Upper lobe of left lung (tissue), 6 donors: Measurements from ENCODE around the gene GTF3A. TPM values are rescaled to one million over a fixed set of nuclear protein-coding genes. Genes with fewer than 3 reads are reported as not detected.

Experiments used
- ATAC-seq, 2 donors: fragments of 200-7000 bp; cut with Tn5 transposase; one replicate each; pipeline ENCODE4 v1.9.1; 2022; ENCODE audit warnings: mild to moderate bottlenecking in 2 of 2, moderate library complexity in 2 of 2; ENCODE audit not compliant: low FRiP score in 2 of 2
- DNase-seq, 2 donors: peaks; one replicate each; pipeline ENCODE4 v3.0.0-alpha.2; 2019 to 2020
- H3K27ac ChIP-seq, 4 donors: fragments of 200-600 bp; sonication (generic); one replicate each; pipeline ENCODE4 v1.5.1; 2016 to 2019
- H3K27me3 ChIP-seq, 4 donors: fragments of 200-600 bp; sonication (generic); one replicate each; pipeline ENCODE4 v1.5.1; 2017 to 2019
- H3K36me3 ChIP-seq, 4 donors: fragments of 200-600 bp; sonication (generic); one replicate each; pipeline ENCODE4 v1.5.1; 2016 to 2019
- H3K4me1 ChIP-seq, 4 donors: fragments of 200-600 bp; sonication (generic); one replicate each; pipeline ENCODE4 v1.5.1; 2018 to 2019
- H3K4me3 ChIP-seq, 4 donors: fragments of 200-600 bp; sonication (generic); one replicate each; pipeline ENCODE4 v1.5.1; 2017 to 2019; ENCODE audit warnings: mild to moderate bottlenecking in 2 of 4, moderate library complexity in 1 of 4
- H3K9me3 ChIP-seq, 4 donors: fragments of 200-600 bp; sonication (generic); one replicate each; pipeline ENCODE4 v1.5.1; 2018 to 2019
- EP300 ChIP-seq, 4 donors: sonication (generic); formaldehyde crosslinking; IDR thresholded peaks; one replicate each; pipeline ENCODE4 v1.5.1; 2017; ENCODE audit warnings: antibody characterized with exemption in 4 of 4, control low read depth in 2 of 4
- POLR2A ChIP-seq, 4 donors: fragments of 450-650 bp; IDR thresholded peaks; one replicate each; pipeline ENCODE4 v1.5.1; 2016 to 2017; ENCODE audit warnings: antibody characterized with exemption in 4 of 4, mild to moderate bottlenecking in 2 of 4
- POLR2AphosphoS5 ChIP-seq, 2 donors: sonication (generic); formaldehyde crosslinking; IDR thresholded peaks; one replicate each; pipeline ENCODE4 v1.5.1; 2017; ENCODE audit warnings: antibody characterized with exemption in 2 of 2
- WGBS, 2 donors: methylation state at CpG; one replicate each; pipeline ENCODE4 v1.1.5; 2017 to 2018; 5-methylcytosine and 5-hydroxymethylcytosine counted together
- total RNA-seq, 6 donors: library from RNA; depleted of rRNA in 4 of 6; stranded (reverse); fragments of >200 nt in 4 of 6; gene quantifications; one replicate each; pipeline versions ENCODE4 v1.1.0 to v1.2.1, GENCODE V29; 2016 to 2021
- TF ChIP-seq, protein P1 (sequence below), 6 experiments: fragments of 450-650 bp in 4 of 6; fragments of 200-600 bp in 2 of 6; sonication (generic) in 2 of 6; IDR thresholded peaks; one replicate each; pipeline ENCODE4 v1.5.1; 2016 to 2019; ENCODE audit warnings: antibody characterized with exemption in 6 of 6
- donor health status: DM: no; HTN: no; CAD: no; lungs with moderate emphysema.
- donor health status: DM: no; HTN: yes; CAD: no; lungs with severe emphysema.

GTF3A gene
- total RNA-seq, 6 donors from 2014 or later = 29.3 to 104 (median 85.6) TPM

DNA sequence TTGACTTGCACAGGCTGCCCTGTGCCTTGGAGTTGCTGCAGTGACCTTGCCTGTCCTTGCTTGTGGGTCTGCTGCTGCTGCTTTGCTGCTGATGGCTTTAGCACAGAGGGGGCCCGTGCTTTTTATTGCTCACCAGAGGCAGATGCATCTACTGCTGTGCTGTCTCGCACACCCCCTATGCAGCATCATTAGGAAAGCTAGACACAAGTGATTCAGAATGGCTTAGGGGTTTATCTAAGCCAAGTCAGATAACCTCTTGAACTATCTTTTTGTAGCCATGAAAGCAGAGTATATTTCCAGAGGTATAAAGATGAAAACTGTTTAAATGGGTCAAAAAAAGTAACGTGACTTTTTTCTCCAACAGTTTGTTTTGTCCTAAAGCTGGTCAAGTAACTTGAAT, 7.8 kb downstream of the GTF3A start:
- ATAC-seq = no peak
- 78 to 95% methylated on average over 2 to 3 of the region's 3 CpGs for WGBS, 2 donors

GRCh38 chr13:27432611-27433210, 8.3 kb downstream of the GTF3A start:
- Histone ChIP-seq H3K36me3 (peaks cover 0 to 98% (median 64%) of the 10 kb centered on the region in 4 donors), H3K4me1 (peaks cover 2 to 12% (median 8%) of the 10 kb centered on the region in 4 donors), H3K9me3 (no peaks in the 10 kb centered on the region), H3K27ac (no peak overlapping the region), H3K27me3 (no peaks in the 10 kb centered on the region), H3K4me3 (no peak overlapping the region)
- ATAC-seq (no peak), DNase-seq (no peak)
- 76 to 88% methylated on average over 12 of the region's 12 CpGs for WGBS, 2 donors
- TF ChIP-seq POLR2AphosphoS5 (IDR thresholded peaks at IDR 0.05) (no peak), POLR2A (IDR thresholded peaks at IDR 0.05) (no peak), EP300 (IDR thresholded peaks at IDR 0.05) (no peak)
- TF ChIP-seq, protein P1, sequence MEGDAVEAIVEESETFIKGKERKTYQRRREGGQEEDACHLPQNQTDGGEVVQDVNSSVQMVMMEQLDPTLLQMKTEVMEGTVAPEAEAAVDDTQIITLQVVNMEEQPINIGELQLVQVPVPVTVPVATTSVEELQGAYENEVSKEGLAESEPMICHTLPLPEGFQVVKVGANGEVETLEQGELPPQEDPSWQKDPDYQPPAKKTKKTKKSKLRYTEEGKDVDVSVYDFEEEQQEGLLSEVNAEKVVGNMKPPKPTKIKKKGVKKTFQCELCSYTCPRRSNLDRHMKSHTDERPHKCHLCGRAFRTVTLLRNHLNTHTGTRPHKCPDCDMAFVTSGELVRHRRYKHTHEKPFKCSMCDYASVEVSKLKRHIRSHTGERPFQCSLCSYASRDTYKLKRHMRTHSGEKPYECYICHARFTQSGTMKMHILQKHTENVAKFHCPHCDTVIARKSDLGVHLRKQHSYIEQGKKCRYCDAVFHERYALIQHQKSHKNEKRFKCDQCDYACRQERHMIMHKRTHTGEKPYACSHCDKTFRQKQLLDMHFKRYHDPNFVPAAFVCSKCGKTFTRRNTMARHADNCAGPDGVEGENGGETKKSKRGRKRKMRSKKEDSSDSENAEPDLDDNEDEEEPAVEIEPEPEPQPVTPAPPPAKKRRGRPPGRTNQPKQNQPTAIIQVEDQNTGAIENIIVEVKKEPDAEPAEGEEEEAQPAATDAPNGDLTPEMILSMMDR (IDR thresholded peaks at IDR 0.05) = no peak

More for the DNA sequence above, 7.8 kb downstream of the GTF3A start:
- Histone ChIP-seq H3K27me3 (no peaks in the 10 kb centered on the region), H3K9me3 (no peaks in the 10 kb centered on the region), H3K4me1 (peaks cover 7 to 18% (median 13%) of the 10 kb centered on the region in 4 donors), H3K36me3 (peaks cover 0 to 99% (median 65%) of the 10 kb centered on the region in 4 donors), H3K27ac (no peak overlapping the region), H3K4me3 (no peak overlapping the region)
- no peak for TF ChIP-seq POLR2AphosphoS5 (IDR thresholded peaks at IDR 0.05)
- TF ChIP-seq, protein P1 (IDR thresholded peaks at IDR 0.05) = no peak
- TF ChIP-seq POLR2A (IDR thresholded peaks at IDR 0.05) = no peak
- no peak for TF ChIP-seq EP300 (IDR thresholded peaks at IDR 0.05)
- no peak for DNase-seq

DNA sequence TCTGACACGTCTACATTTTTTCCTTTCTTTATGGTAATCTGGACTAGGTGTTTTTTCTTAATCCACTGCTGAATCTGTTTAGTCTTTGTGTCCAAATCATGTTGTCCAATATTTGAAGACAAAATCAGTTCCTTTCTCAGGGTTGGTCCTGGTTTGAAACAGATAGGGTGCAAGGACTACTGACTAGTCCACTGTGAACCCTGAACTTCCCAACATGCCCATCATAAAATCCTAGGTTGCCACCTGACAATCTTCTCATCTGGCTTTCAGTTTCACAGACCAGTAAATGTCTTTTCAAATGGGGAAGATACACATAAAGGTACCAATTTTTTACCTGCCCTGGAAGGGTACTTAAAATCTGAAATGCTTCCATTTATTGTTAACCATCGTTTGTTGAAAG, 12.7 kb downstream of the GTF3A start:
- H3K27me3 ChIP-seq = no peaks in the 10 kb centered on the region
- ATAC-seq (no peak), DNase-seq (no peak)
- WGBS, 2 donors = 96 to 100% methylated on average over 2 of the region's 2 CpGs
- H3K9me3 ChIP-seq = no peaks in the 10 kb centered on the region
- H3K4me3 ChIP-seq = no peak overlapping the region
- peaks cover 5 to 82% (median 52%) of the 10 kb centered on the region in 4 donors for H3K36me3 ChIP-seq
- TF ChIP-seq POLR2AphosphoS5 (IDR thresholded peaks at IDR 0.05) = no peak
- no peak for TF ChIP-seq EP300 (IDR thresholded peaks at IDR 0.05)
- TF ChIP-seq, protein P1 (IDR thresholded peaks at IDR 0.05) = no peak
- TF ChIP-seq POLR2A (IDR thresholded peaks at IDR 0.05) = no peak
- no peaks in the 10 kb centered on the region for H3K4me1 ChIP-seq
- no peak overlapping the region for H3K27ac ChIP-seq

DNA sequence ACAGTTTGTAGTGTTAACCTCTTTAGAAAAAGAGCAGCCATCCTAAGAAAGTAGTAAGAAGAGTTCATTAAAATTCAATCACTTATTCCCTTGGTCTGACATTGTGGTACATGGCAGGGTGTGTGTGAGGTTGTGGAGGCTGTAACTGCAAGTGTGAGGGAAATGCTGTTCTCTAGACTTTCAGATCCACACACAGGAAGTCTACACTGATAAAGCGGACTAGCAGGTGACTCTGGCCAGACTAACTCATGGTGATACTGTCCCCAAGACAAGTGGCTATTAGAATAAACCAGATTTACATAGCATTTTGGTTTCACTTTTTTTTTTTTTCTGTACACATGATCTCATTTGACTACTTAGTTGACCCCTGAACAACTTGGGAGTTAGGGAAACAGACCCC, 16.0 kb downstream of the GTF3A start:
- WGBS, 2 donors = 83 to 88% methylated on average over 1 of the region's 1 CpG

DNA sequence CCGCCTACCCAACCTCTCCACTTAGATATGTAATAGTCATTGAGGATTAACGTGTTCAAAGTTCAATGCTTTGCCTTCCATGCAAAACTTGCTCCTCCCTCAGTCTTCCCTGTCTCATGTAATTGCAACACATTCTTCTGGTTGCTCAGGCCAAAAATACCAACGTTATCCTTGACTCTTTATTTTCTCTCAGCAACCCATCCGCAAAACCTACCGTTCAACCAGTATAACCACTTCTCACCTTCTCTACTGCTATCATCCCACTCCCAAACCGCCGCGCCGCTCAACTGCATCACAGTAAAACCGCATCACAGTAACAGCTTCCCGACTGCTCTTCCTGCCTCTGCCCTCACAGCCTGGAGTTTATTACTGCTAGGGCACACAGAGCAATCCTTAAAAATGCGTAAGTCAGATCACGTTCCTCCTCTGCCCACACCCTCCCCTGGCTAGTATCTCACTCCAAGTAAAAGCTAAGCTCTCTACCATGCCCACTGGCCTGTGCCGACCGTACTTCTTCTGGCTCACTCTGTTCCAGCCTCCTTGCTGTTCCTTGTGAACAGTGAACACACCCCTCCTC, 17.7 kb downstream of the GTF3A start:
- ATAC-seq (peak in 1 of 2 donors; percentile 19), DNase-seq (no peak)
- peaks cover 5 to 44% (median 20%) of the 10 kb centered on the region in 4 donors for H3K36me3 ChIP-seq
- H3K9me3 ChIP-seq = no peaks in the 10 kb centered on the region
- no peak for TF ChIP-seq POLR2A (IDR thresholded peaks at IDR 0.05)
- TF ChIP-seq, protein P1 (IDR thresholded peaks at IDR 0.05) = no peak
- TF ChIP-seq POLR2AphosphoS5 (IDR thresholded peaks at IDR 0.05) = no peak
- no peak for TF ChIP-seq EP300 (IDR thresholded peaks at IDR 0.05)
- peaks cover 0 to 4% (median under 1%) of the 10 kb centered on the region in 4 donors for H3K4me1 ChIP-seq
- H3K27ac ChIP-seq = no peak overlapping the region
- H3K27me3 ChIP-seq = no peaks in the 10 kb centered on the region
- H3K4me3 ChIP-seq = no peak overlapping the region
- 69 to 71% methylated on average over 15 of the region's 15 CpGs for WGBS, 2 donors

More for the DNA sequence above, 16.0 kb downstream of the GTF3A start:
- ATAC-seq (no peak), DNase-seq (no peak)
- Histone ChIP-seq H3K4me3 (no peak overlapping the region), H3K36me3 (peaks cover 5 to 62% (median 30%) of the 10 kb centered on the region in 4 donors), H3K27ac (no peak overlapping the region), H3K4me1 (no peaks in the 10 kb centered on the region), H3K27me3 (no peaks in the 10 kb centered on the region), H3K9me3 (no peaks in the 10 kb centered on the region)
- TF ChIP-seq POLR2A (IDR thresholded peaks at IDR 0.05) = no peak
